HG02588 (cell line): ENCODE data around the gene PYGO2.
"Not testable (repeated sequence)": the region's sequence is repeated elsewhere in the genome, so short reads cannot be mapped to it uniquely, and the experiment has no call there.

Experiments
- ATAC-seq: cut with Tn5 transposase; IDR thresholded peaks from one replicate; pipeline ENCODE4 v1.9.1; 2021; ENCODE audit warnings: mild to moderate bottlenecking, moderate library complexity; ENCODE audit not compliant: unreplicated experiment

Gene PYGO2

DNA sequence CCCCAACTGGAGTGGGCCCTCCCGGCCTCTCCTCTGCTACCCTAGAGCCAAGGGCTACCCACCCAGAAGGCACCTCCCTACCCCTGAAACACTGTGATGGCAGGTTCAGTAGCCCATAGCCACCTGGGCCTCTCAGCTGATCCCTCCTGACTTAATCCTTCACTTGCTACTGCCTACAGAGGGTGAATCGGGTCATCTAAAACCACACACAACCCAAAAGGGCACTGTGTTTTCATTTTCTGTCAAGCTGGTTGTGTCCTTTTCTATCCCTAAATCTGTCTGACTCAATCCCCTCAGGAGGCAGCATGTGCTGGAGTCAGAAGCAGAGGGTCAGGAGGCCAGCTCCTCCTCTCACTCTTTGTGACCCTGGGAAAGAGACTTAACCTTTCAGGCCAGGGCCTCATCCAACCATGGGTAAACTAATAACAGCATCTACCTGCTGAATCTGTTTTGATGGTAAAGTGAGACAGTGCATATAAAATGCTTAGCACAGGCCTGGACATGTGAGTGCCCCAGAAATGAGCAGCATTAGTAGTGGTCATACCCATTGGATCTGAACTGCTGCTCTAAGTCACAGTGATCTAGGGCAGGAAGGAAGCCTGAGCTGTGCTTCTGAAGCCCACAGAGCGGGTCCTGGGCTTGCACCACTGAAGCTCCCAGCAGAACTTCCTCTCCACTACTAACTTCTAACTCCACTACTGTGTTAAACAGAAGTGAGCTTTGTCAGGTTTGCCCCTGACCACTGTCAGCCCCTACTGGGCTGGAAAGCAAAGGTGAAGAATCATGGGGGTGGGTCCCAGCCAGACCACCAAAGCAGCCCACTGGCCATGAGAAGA, 36.0 kb downstream of the PYGO2 start:
- no peak for ATAC-seq

DNA sequence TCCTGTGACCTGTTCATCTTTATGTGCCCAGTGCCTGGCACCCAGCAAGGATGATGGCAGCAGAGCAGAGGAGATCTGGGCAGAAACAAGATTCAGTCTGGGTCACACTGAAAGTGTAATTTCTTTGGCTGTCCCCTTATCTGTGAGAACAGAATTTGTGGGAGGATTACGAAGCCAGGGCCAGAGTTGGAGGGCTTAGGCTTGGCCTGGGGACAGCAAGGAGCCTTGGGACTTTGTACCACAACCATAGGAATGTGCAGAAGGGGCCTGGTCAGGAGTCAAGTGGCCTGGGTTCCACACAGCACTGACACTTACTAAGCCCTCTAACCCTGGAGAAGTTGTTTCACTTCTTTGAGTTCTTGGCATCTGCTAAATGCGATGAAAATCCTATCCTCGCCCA, 37.9 kb downstream of the PYGO2 start:
- ATAC-seq = no peak

DNA sequence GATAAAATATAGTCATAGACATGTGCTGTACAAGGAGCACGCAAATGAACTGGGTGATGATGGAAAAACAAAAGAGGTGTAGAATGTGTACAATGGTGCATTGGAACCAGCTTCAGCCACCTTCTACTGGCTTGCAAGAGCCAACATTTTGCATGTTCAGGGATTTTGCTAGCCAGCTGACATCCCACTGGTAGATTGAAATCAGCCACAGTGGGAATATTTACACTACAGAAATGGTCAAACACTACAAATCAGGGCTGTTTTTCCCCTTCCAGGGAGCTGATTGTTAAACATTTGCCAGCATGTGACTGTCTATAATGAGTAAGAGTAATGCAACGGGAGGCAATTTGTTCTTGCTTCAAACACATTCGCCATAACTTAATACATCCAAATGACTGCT, 48.3 kb downstream of the PYGO2 start:
- ATAC-seq = no peak

DNA sequence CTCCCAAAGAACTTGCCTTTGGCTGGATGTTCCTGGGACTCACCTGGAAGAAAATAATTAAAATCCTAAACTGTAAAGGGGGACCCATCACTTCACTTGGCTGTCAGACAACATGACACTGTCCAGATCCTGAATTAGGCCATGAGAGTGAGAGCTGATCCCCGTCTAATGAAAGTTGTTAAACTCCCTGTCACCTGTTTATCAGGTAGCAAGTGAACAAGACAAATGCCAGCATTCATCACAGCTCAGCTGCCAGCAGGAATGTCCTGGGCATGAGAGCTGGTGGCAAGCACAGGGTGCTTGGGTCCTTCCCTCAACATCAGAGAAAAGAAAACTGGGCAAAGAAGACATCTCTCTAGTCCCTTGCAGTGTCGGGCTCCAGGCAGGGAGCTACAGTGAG, 48.8 kb downstream of the PYGO2 start:
- ATAC-seq = no peak

DNA sequence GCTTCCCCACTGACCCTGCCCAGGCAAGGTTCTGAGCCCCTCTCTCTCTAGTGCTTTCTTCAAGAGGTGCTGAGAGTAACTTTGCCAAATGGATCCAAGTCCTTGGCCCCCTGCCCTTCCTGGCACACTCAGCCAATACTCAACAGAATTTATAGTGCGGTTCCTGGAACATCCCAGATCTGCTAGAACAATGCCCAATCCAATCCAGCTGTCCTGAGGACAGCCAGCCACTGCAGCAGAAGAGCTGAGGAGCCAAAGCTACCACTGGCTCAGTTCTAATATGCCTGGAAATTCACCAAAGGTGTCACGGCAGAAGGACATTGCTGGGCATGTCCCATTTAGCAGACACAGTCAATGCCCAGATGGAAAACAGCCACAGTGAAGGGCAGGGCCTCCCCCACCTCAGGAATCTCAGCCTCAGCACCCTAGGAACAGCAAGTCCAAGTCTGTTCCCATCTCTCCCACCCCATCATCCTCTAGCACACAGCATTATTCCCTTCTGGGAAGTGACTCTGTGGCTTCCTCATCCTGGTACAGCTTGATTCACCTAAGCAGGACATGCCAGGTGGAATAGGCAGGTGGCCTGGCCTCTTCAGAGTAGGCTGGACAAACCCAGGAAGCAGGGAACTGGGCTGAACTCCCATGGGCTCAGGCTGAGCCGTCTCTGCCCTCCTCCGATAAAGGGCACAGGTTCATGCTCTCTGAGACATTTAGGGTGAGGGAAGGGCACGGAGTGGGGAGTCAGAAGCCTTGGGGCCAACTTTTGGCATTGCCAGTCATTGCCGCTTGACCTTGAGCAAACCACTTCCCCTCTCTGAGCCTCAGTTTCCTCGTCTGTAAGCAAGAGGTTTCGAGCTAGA, 49.7 kb downstream of the PYGO2 start:
- no peak for ATAC-seq

DNA sequence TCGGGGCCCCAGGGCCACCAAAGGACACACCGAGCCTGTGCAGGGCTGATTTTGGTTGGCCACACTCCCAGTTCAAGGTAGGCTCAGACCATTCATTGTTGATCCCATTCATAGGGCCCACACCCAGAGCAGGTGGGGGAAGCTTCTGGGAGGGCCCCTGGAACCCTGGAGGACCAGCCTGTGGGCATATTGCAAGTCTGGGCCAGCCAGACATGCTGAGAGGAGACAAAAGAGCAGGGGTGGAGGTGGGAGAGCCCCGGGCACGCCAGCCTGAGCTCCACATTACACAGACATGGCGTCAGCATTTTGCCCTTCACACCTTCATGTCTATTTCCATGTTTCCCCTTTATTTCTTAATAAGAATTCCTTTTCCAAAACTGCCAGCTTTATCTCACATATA, 50.7 kb downstream of the PYGO2 start:
- ATAC-seq = no peak

DNA sequence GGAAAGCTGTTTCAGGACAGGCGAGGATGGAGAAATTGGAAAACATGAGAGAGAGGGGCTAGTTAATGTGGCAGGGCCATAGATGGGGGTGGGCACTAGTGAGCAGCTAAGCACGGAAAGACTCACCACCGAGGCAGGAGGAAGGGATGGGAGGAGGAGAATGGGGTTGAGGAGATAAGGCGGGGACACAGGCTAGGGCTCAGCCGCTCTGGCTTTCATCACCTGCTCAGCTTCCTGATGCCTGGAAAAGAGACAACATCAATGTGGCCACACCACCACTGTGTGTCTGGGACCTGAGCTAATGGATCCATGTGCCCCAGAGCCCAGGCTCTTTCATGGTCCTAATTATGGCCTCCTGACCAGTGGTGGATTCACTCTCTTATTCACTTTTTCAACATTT, 52.6 kb downstream of the PYGO2 start:
- no peak for ATAC-seq

DNA sequence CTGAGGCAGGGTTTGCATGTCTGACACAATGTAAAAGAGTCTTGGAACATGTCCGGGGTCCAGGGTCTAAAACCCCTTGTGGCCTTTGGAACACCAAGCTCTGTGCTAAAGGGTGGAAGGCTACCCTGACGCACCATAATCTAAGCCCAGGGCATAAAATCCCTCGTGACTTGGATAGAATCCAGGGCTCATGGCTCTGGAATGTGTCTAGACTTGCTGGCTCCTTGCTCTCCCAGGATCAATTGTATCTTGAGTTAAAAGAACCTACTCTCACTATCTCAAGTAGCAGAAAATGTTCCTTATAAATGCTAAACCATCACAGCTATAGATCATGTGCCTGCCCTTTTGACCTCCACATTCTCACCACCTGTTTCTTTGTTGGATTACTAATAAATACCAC, 53.5 kb downstream of the PYGO2 start:
- not testable (repeated sequence) for ATAC-seq
